Left hindlimb (tissue), 1 donor: Measurements from ENCODE around the gene ZNF780B.

Experiments used
- DNase-seq: peaks from one replicate; pipeline ENCODE4 v3.0.0-alpha.2; 2018

ZNF780B gene

GRCh38 chr19:40035996-40036395, 20.0 kb downstream of the ZNF780B start:
- no peak for DNase-seq

- no peak for DNase-seq
Observed at GRCh38 chr19:40033989-40034560, 22.0 kb downstream of the ZNF780B start.

- no peak for DNase-seq
Observed at GRCh38 chr19:40026597-40026970, 29.4 kb downstream of the ZNF780B start.

GRCh38 chr19:40025938-40026596, 30.0 kb downstream of the ZNF780B start:
- DNase-seq, result no peak

GRCh38 chr19:40023969-40024368, 32.1 kb downstream of the ZNF780B start:
- DNase-seq, result no peak

- DNase-seq, result no peak
Observed at GRCh38 chr19:40013991-40014390, 42.0 kb downstream of the ZNF780B start.

- no peak for DNase-seq
Observed at GRCh38 chr19:40009674-40010073, 46.4 kb downstream of the ZNF780B start.

- no peak for DNase-seq
Observed at GRCh38 chr19:40006273-40006691, 49.7 kb downstream of the ZNF780B start.

GRCh38 chr19:40005691-40006272, 50.2 kb downstream of the ZNF780B start:
- no peak for DNase-seq

- no peak for DNase-seq
Observed at GRCh38 chr19:39998501-39998900, 57.5 kb downstream of the ZNF780B start.

- no peak for DNase-seq
Observed at GRCh38 chr19:39997638-39998216, 58.3 kb downstream of the ZNF780B start.

- peak; percentile 94 for DNase-seq
Observed at GRCh38 chr19:39996811-39997637, 59.0 kb downstream of the ZNF780B start, which contains the start of gene ZNF546. ZNF546 (plus strand) TSS chr19:39997060; CDS start chr19:39998327, 1,267 bp downstream.

- DNase-seq, result peak; percentile 67
Observed at GRCh38 chr19:39996218-39996810, 59.7 kb downstream of the ZNF780B start.

- no peak for DNase-seq
Observed at GRCh38 chr19:39995794-39996193, 60.2 kb downstream of the ZNF780B start.

GRCh38 chr19:39994361-39994760, 61.7 kb downstream of the ZNF780B start:
- no peak for DNase-seq

- DNase-seq, result no peak
Observed at GRCh38 chr19:39993605-39994004, 62.4 kb downstream of the ZNF780B start.

GRCh38 chr19:39987596-39987995, 68.4 kb downstream of the ZNF780B start:
- DNase-seq, result no peak

GRCh38 chr19:39987167-39987566, 68.9 kb downstream of the ZNF780B start:
- DNase-seq, result no peak

- DNase-seq, result no peak
Observed at GRCh38 chr19:39986643-39987042, 69.4 kb downstream of the ZNF780B start.

- no peak for DNase-seq
Observed at GRCh38 chr19:39983695-39984300, 72.2 kb downstream of the ZNF780B start.

- no peak for DNase-seq
Observed at GRCh38 chr19:39982883-39983282, 73.1 kb downstream of the ZNF780B start.
